ENCODE data around the gene PELO.

GRCh38 chr5:52818360-52818759, 30.6 kb downstream of the PELO start:
- TF ChIP-seq CTCF (IDR thresholded peaks at IDR 0.05; ENCODE audit: low read depth, low read length) (no peak), MAX (IDR thresholded peaks at IDR 0.05; ENCODE audit: low read depth, low read length) (no peak), POLR2A (IDR thresholded peaks at IDR 0.05; ENCODE audit: extremely low read depth, insufficient read length) (no peak)
